HUES48 (cell line): Measurements from ENCODE around the gene RCOR2.

Source experiments
- H3K27ac ChIP-seq: one replicate; pipeline ENCODE4 v1.7.0; 2013; ENCODE audit warnings: low read depth, low read length, inconsistent platforms
- H3K27me3 ChIP-seq: 2 replicates; pipeline ENCODE4 v1.6.1; 2013; ENCODE audit warnings: mild to moderate bottlenecking, low read length; ENCODE audit not compliant: control insufficient read depth, insufficient read depth
- H3K36me3 ChIP-seq: 2 replicates; pipeline ENCODE4 v1.6.1; 2013; ENCODE audit warnings: low read length; ENCODE audit not compliant: control insufficient read depth, insufficient read depth
- H3K4me1 ChIP-seq: 2 replicates; pipeline ENCODE4 v1.6.1; 2013; ENCODE audit warnings: mild to moderate bottlenecking, low read length; ENCODE audit not compliant: control insufficient read depth, insufficient read depth
- H3K4me3 ChIP-seq: 2 replicates; pipeline ENCODE4 v1.5.1; 2013; ENCODE audit warnings: mild to moderate bottlenecking, low read depth, low read length
- H3K9ac ChIP-seq: 2 replicates; pipeline ENCODE4 v1.6.1; 2013; ENCODE audit warnings: mild to moderate bottlenecking, low read depth, low read length, moderate library complexity
- H3K9me3 ChIP-seq: 2 replicates; pipeline ENCODE4 v1.6.1; 2013; ENCODE audit warnings: low read length; ENCODE audit not compliant: control insufficient read depth, insufficient read depth

Gene RCOR2

DNA sequence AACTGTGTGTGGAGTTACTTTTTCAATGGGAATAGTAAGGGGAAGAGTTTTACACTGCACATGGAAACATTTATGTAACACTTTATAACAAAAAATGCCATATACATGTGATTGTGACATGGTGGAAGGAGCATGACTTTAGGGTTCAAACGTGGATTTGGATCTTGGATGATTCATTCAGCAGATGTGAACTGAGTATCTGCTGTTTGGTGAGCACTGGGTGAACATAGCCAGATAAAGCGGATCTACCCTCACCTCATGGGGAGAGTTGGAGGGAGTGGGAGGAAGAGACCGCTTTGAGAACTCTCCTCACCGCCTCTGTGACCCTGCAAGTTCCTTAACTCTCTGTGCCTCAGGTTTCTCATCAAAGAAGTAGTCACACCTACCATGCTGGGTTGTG is 24.9 kb upstream of the RCOR2 start:
- Histone ChIP-seq H3K4me1 (no peaks in the 10 kb centered on the region), H3K27ac (no peak overlapping the region), H3K36me3 (peaks cover 22% of the 10 kb centered on the region), H3K4me3 (no peak overlapping the region), H3K9ac (no peak overlapping the region), H3K27me3 (no peaks in the 10 kb centered on the region), H3K9me3 (no peaks in the 10 kb centered on the region)

DNA sequence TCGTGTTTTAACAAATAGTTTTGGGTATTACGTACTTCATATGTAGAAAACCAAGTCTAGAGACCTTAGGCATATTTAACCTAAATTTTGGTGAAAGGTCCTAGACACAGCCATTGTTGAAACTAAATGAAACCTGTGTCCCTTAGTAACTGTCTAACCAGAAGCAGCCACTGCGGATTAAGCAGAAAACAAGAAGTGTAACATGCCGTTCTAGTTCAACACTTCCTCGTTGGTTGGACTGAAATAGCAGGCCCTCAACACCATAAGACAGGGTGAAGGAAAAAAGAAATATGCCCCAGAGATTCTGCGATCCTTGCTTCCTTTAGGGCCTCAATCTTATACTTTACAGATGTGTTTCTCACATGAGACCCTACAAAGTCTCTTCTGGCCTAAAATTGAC is 23.8 kb upstream of the RCOR2 start:
- Histone ChIP-seq H3K36me3 (peaks cover 11% of the 10 kb centered on the region), H3K9ac (no peak overlapping the region), H3K27ac (no peak overlapping the region), H3K9me3 (no peaks in the 10 kb centered on the region), H3K27me3 (no peaks in the 10 kb centered on the region), H3K4me1 (no peaks in the 10 kb centered on the region), H3K4me3 (no peak overlapping the region)

DNA sequence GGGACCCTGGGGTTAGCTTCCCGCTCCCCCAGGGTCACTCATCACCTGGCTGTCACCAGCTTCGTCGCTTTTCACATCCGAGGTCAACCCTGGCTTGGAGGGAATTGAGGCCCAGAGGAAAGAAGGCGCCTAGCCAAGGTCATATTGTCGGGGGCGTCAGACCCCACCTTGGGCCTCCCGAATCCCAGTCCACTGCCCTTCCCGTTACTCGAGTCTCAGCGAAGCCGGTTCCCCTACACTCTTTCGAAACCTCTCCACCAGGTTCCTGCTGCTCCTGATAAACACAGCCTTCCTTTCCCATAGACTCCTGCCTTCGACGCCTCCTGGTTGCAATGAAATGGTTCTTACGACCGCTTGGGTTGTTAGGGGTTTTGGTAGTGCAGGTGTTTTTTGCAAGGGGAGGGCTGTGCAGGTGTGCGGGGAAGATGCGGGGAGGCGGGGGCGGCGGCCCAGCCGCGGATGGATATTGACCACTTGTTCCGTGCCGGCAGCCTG is 22.5 kb upstream of the RCOR2 start:
- Histone ChIP-seq H3K4me1 (no peaks in the 10 kb centered on the region), H3K9me3 (no peaks in the 10 kb centered on the region), H3K4me3 (peak overlapping the region; percentile 83), H3K36me3 (peaks cover 8% of the 10 kb centered on the region), H3K9ac (peak overlapping the region; percentile 37; the same call in 1 of the 2 replicates), H3K27me3 (no peaks in the 10 kb centered on the region), H3K27ac (peak overlapping the region; percentile 96)

DNA sequence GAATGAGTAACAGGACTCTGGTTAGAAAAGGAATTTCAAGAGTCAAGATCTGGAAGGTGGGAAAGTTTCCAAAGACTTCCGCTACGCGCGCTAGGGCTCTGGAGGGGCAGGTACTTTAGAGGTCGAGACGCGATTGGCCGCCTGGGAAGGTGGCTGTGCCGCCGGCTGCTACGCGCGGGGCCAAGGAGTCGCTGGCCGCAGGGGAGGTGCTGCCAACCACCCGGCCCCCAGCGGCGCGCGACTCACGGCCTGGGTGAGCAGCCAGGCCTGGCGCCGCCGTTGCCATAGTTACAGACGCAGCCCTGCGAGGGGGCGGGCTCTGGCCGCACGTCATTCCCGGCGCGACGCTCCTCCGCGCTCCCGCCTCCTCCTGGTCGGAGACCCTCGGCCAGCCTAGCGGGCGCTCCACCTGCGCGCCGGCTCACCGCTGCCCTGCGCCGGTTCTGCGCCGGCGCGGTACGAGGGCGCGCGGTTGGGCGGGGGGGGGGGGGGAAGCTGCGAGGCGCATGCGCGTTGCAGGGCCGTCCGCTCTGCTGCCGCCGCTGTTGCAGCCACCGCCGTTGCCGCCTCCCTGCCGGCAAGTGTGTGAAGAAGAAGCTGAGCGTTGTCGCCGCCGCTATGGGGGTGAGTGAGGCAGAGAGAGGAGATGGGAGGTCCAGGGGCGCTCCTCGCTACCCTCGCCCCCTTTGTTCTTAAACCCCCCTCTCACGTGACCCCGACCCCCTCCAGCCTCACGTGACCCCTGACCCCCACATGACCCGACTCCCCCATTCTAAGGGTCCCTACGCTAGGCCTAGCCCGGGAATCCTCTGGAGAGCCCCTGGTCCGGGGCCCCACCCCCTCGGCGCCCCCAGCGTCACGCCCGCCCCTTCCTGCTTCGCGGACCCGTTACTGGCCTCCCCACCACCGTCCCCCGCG is 21.8 kb upstream of the RCOR2 start, which contains the start of gene NAA40:
Gene NAA40 (plus strand): TSS at position 524 of the 918 bp plus-strand sequence. CDS start 95 bp downstream, at position 619.
- Histone ChIP-seq H3K36me3 (peaks cover 8% of the 10 kb centered on the region), H3K27me3 (no peaks in the 10 kb centered on the region), H3K9ac (peak within 1 kb of the TSS; percentile 93), H3K27ac (peak within 1 kb of the TSS; percentile 96), H3K4me1 (no peaks in the 10 kb centered on the region), H3K4me3 (peak within 1 kb of the TSS; percentile 86), H3K9me3 (no peaks in the 10 kb centered on the region)

DNA sequence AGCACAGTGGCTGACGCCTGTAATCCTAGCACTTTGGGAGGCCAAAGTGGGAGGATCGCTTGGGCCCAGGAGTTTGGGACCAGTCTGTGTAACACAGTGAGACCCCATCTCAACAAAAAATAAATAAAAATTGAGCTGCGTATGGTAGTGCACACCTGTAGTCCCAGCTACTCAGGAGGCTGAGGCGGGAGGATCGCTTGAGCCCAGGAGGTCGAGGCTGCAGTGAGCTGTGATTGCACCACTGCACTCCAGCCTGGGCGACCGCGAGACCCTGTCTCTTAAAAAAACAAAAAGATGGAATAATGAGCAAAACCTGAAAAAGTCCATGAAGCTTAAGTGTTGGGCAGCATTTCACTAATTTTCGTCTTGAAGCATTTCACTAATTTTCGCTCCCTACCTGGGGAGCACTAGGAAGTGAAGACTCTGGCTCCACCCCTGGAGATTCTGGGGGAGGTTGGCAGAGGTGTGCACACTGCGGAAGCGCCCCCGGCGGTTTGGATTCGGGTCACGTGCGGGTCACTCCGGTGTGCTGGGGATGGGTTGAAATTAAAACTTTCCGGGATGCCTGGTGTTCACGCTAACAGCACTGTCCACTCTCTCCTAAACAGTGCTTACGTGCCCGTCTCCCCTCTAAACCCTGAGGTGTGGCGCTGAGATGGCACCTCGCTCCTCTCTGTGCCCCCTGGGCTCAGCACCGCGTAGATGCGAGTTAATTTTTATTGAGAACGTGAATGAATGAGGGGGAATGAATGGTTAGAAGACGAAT is 20.9 kb upstream of the RCOR2 start:
- Histone ChIP-seq H3K9ac (no peak overlapping the region), H3K9me3 (no peaks in the 10 kb centered on the region), H3K4me1 (no peaks in the 10 kb centered on the region), H3K27ac (peak overlapping the region; percentile 89), H3K4me3 (peak overlapping the region; percentile 86), H3K27me3 (no peaks in the 10 kb centered on the region), H3K36me3 (peaks cover 5% of the 10 kb centered on the region)

DNA sequence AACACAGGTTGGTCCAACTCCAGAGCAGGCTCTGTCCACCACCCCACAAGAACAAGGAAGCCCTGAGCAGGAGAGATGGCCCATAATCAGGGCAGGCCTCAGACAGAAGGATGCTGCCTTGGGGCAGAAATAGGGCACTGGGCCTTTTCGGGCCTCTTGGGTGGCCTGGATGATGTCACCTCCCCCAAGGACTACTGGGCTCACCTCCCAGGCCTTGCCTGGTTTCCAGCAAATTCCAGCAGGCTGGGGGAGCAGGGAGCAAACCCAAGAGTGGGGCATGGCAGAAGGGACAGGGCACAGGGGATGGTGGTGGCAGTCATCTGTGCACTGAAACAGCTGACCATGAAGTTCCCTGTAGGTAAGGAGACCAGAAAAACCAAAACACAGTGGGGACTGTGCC is 16.5 kb upstream of the RCOR2 start:
- no peaks in the 10 kb centered on the region for H3K9me3 ChIP-seq
- peaks cover 2% of the 10 kb centered on the region for H3K27me3 ChIP-seq

DNA sequence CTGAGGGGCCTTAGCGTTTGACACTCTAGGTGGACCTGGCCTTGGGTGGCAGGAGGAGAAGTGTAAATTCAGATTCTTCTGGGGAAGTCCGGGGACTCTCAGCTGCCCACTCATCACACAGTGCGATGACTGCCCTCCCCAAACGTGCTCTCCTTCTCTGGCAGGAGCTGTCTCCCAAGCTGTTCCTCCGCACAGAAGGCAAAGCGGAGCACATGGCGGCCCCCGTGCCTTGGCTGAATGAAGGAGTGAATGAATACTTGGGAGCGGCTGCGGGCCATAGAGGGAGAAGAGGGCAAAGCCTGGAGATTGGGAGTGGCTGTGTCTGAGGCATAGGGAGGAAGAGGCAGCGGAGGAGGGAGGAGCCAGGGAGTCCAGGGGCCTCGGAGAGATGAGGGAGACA is 14.9 kb upstream of the RCOR2 start:
- Histone ChIP-seq H3K9ac (no peak overlapping the region), H3K27ac (no peak overlapping the region), H3K4me3 (no peak overlapping the region), H3K27me3 (peaks cover 9% of the 10 kb centered on the region), H3K36me3 (no peaks in the 10 kb centered on the region), H3K4me1 (no peaks in the 10 kb centered on the region), H3K9me3 (no peaks in the 10 kb centered on the region)

More for the DNA sequence above, 16.5 kb upstream of the RCOR2 start:
- no peak overlapping the region for H3K4me3 ChIP-seq
- H3K9ac ChIP-seq = no peak overlapping the region
- no peaks in the 10 kb centered on the region for H3K4me1 ChIP-seq
- no peak overlapping the region for H3K27ac ChIP-seq
- no peaks in the 10 kb centered on the region for H3K36me3 ChIP-seq

DNA sequence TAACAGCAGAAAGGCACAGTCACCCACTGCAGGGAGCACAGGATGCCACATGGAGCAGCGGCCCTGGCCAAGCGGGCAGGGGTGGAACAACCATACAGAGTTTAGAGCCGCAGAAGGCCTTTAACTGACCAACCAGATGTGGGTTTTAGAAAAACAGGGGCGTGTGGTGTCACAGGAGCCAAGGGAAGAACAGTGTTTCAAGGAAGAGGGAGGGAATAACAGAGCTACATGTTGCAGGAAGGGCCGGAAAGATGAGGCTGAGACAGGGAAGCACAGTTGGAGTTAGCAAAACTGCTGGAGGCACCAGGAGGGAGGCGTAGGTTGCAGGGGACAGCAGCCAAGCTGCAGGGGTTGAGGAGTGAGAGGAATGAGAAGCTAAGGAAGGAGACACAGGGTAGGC is 14.1 kb upstream of the RCOR2 start:
- Histone ChIP-seq H3K27ac (no peak overlapping the region), H3K27me3 (peaks cover 9% of the 10 kb centered on the region), H3K4me3 (no peak overlapping the region), H3K4me1 (no peaks in the 10 kb centered on the region), H3K9me3 (no peaks in the 10 kb centered on the region), H3K36me3 (no peaks in the 10 kb centered on the region), H3K9ac (no peak overlapping the region)

DNA sequence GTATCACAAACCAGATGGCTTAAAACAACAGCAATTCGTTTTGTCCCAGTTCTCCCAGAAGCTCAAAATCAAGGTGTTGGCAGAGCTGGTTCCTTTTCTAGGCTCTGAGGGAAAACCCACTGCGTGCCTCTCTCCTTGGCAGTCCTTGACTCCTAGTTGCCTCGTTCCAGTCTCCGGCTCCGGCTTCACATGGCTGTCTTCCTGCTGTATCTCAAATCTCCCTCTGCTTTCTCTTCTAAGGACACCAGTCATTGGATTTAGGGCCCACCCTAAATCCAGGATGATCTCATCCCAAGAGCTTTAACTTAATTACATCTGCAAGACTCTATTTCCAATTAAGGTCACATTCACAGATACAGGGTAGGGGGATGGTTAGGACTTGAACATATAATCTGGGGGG is 12.7 kb upstream of the RCOR2 start:
- Histone ChIP-seq H3K9me3 (no peaks in the 10 kb centered on the region), H3K27ac (no peak overlapping the region), H3K4me1 (no peaks in the 10 kb centered on the region), H3K9ac (no peak overlapping the region), H3K27me3 (peaks cover 9% of the 10 kb centered on the region), H3K4me3 (no peak overlapping the region), H3K36me3 (no peaks in the 10 kb centered on the region)

DNA sequence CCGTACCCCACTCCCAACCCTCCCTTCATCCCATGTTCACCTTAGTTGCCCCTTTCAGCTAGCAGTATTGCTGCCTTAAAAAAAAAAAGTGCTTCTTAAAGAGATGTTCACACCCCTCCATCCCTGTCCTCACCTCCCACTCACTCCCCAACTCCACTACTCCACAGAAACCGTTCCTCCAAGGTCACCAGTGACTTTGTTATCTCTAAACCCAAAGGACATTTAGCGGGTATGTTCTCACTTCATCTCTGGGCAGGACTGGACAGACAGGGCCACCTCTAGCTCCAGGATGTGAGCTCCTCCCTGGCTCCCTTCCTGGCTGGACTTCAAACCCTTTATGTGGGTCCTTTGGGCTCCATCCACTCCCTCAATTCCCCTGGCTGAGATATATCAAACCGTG is 6.4 kb upstream of the RCOR2 start:
- Histone ChIP-seq H3K4me3 (no peak overlapping the region), H3K9me3 (no peaks in the 10 kb centered on the region), H3K27me3 (peaks cover 9% of the 10 kb centered on the region), H3K27ac (no peak overlapping the region), H3K4me1 (peaks cover 22% of the 10 kb centered on the region), H3K36me3 (no peaks in the 10 kb centered on the region), H3K9ac (no peak overlapping the region)
